ENCODE measurements around the gene GAL.

GAL gene

DNA sequence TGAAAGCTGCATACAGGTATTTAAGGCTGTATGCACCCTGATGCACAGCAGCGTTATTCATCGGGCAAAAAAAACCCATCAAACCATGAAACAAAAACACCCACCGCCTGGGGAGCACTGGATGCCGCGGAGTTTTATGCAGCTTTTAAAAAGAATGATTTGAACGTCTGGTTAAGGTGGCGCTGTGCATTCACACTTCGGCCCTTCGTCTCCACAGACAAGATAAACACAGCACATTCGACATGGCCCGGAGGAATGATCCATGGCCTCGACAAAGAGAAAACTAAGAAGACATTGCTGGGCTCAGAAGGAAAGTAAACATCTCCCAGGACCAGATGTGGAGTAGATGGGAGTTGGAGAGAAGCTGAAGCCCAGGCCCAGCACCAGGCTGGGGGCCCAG is 40.8 kb upstream of the GAL start:
- H3K27ac ChIP-seq = no peak overlapping the region
- no peak overlapping the region for H2AFZ ChIP-seq (ENCODE audit: low read depth)
- no peak overlapping the region for H3K4me3 ChIP-seq (IDR thresholded peaks at IDR 0.05; ENCODE audit: insufficient read depth, low read depth, low read length)

DNA sequence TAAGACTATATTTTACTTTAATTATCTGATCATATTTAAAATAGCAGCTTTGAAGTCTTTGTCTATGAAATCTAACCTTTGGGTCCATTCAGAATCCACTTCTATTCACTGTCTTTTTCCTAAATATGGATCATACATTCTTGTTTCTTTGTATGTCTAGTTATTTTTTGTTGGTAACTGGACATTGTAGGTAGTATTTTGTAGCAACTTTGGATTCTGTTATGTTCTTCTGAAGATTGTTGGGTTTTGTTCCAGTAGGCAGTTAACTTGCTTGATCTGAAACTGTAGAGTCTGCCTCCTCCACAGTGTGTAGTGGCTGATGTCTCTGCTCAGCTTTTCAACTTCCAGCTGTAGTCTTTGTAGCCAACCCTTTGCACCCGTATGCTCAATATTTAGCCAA is 37.5 kb upstream of the GAL start:
- H3K4me1 ChIP-seq (ENCODE audit: low read depth, poor library complexity, severe bottlenecking) = no peaks in the 10 kb centered on the region
- H3K9ac ChIP-seq = no peak overlapping the region
- H3K36me3 ChIP-seq (ENCODE audit: insufficient read depth) = no peaks in the 10 kb centered on the region
- no peak overlapping the region for H3K27ac ChIP-seq
- no peaks in the 10 kb centered on the region for H3K79me2 ChIP-seq (ENCODE audit: insufficient read depth, low read depth)
- H3K4me2 ChIP-seq = no peak overlapping the region
- H2AFZ ChIP-seq (ENCODE audit: low read depth) = no peak overlapping the region
- no peak overlapping the region for H3K4me3 ChIP-seq (IDR thresholded peaks at IDR 0.05; ENCODE audit: insufficient read depth, low read depth, low read length)
- TF ChIP-seq, protein P1, sequence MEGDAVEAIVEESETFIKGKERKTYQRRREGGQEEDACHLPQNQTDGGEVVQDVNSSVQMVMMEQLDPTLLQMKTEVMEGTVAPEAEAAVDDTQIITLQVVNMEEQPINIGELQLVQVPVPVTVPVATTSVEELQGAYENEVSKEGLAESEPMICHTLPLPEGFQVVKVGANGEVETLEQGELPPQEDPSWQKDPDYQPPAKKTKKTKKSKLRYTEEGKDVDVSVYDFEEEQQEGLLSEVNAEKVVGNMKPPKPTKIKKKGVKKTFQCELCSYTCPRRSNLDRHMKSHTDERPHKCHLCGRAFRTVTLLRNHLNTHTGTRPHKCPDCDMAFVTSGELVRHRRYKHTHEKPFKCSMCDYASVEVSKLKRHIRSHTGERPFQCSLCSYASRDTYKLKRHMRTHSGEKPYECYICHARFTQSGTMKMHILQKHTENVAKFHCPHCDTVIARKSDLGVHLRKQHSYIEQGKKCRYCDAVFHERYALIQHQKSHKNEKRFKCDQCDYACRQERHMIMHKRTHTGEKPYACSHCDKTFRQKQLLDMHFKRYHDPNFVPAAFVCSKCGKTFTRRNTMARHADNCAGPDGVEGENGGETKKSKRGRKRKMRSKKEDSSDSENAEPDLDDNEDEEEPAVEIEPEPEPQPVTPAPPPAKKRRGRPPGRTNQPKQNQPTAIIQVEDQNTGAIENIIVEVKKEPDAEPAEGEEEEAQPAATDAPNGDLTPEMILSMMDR (conservative IDR thresholded peaks at IDR 0.05; ENCODE audit: low read depth, low read length) = no peak
- no peaks in the 10 kb centered on the region for H4K20me1 ChIP-seq (ENCODE audit: insufficient read depth)
- peaks cover 3% of the 10 kb centered on the region; the same call in 1 of the 2 replicates for H3K27me3 ChIP-seq (ENCODE audit: insufficient read depth, low read depth)

More for the DNA sequence above, 40.8 kb upstream of the GAL start:
- Histone ChIP-seq H3K4me2 (no peak overlapping the region), H3K27me3 (ENCODE audit: insufficient read depth, low read depth) (peaks cover 5% of the 10 kb centered on the region; the same call in 1 of the 2 replicates), H3K4me1 (ENCODE audit: low read depth, poor library complexity, severe bottlenecking) (no peaks in the 10 kb centered on the region), H4K20me1 (ENCODE audit: insufficient read depth) (no peaks in the 10 kb centered on the region), H3K36me3 (ENCODE audit: insufficient read depth) (no peaks in the 10 kb centered on the region), H3K79me2 (ENCODE audit: insufficient read depth, low read depth) (no peaks in the 10 kb centered on the region), H3K9ac (no peak overlapping the region)
- TF ChIP-seq, protein P1 (conservative IDR thresholded peaks at IDR 0.05; ENCODE audit: low read depth, low read length) = no peak

- no peak overlapping the region for H3K9ac ChIP-seq
- H2AFZ ChIP-seq (ENCODE audit: low read depth) = no peak overlapping the region
- no peak overlapping the region for H3K4me3 ChIP-seq (IDR thresholded peaks at IDR 0.05; ENCODE audit: insufficient read depth, low read depth, low read length)
- H3K4me1 ChIP-seq (ENCODE audit: low read depth, poor library complexity, severe bottlenecking) = no peaks in the 10 kb centered on the region
- H3K27me3 ChIP-seq (ENCODE audit: insufficient read depth, low read depth) = peaks cover 5% of the 10 kb centered on the region; the same call in 1 of the 2 replicates
- H3K36me3 ChIP-seq (ENCODE audit: insufficient read depth) = no peaks in the 10 kb centered on the region
- TF ChIP-seq, protein P1 (conservative IDR thresholded peaks at IDR 0.05; ENCODE audit: low read depth, low read length) = no peak
- no peaks in the 10 kb centered on the region for H3K79me2 ChIP-seq (ENCODE audit: insufficient read depth, low read depth)
- H3K27ac ChIP-seq = no peak overlapping the region
- H4K20me1 ChIP-seq (ENCODE audit: insufficient read depth) = no peaks in the 10 kb centered on the region
- H3K4me2 ChIP-seq = no peak overlapping the region
These were observed 34.3 kb upstream of the GAL start for GRCh38 chr11:68649851-68650555.

GRCh38 chr11:68650801-68651200 is 33.5 kb upstream of the GAL start:
- H3K36me3 ChIP-seq (ENCODE audit: insufficient read depth) = no peaks in the 10 kb centered on the region
- no peak overlapping the region for H3K27ac ChIP-seq
- TF ChIP-seq, protein P1 (conservative IDR thresholded peaks at IDR 0.05; ENCODE audit: low read depth, low read length) = no peak
- H3K4me1 ChIP-seq (ENCODE audit: low read depth, poor library complexity, severe bottlenecking) = no peaks in the 10 kb centered on the region
- no peaks in the 10 kb centered on the region for H4K20me1 ChIP-seq (ENCODE audit: insufficient read depth)
- H3K4me2 ChIP-seq = no peak overlapping the region
- no peak overlapping the region for H3K9ac ChIP-seq
- peaks cover 12% of the 10 kb centered on the region; the same call in 1 of the 2 replicates for H3K27me3 ChIP-seq (ENCODE audit: insufficient read depth, low read depth)
- H3K79me2 ChIP-seq (ENCODE audit: insufficient read depth, low read depth) = no peaks in the 10 kb centered on the region
- H2AFZ ChIP-seq (ENCODE audit: low read depth) = no peak overlapping the region
- no peak overlapping the region for H3K4me3 ChIP-seq (IDR thresholded peaks at IDR 0.05; ENCODE audit: insufficient read depth, low read depth, low read length)

Measured in KMS-11 (cell line).